Eye (tissue), 1 donor: ENCODE measurements around the gene DHX8.
A peak's percentile ranks its signal among the peaks of the same experiment; 100 is the strongest.
"Not testable (repeated sequence)": the region's sequence is repeated elsewhere in the genome, so short reads cannot be mapped to it uniquely, and the experiment has no call there.

Source experiments
- DNase-seq: peaks from one replicate; pipeline ENCODE4 v3.0.0-alpha.2; 2015

Gene DHX8

GRCh38 chr17:43462569-43462968 is 21.2 kb upstream of the DHX8 start:
- DNase-seq: not testable (repeated sequence)

- DNase-seq: no peak
These were observed 20.5 kb upstream of the DHX8 start for GRCh38 chr17:43463241-43463640.

GRCh38 chr17:43464046-43464445 is 19.7 kb upstream of the DHX8 start:
- DNase-seq: no peak

GRCh38 chr17:43465049-43465448 is 18.7 kb upstream of the DHX8 start:
- no peak for DNase-seq

DNA sequence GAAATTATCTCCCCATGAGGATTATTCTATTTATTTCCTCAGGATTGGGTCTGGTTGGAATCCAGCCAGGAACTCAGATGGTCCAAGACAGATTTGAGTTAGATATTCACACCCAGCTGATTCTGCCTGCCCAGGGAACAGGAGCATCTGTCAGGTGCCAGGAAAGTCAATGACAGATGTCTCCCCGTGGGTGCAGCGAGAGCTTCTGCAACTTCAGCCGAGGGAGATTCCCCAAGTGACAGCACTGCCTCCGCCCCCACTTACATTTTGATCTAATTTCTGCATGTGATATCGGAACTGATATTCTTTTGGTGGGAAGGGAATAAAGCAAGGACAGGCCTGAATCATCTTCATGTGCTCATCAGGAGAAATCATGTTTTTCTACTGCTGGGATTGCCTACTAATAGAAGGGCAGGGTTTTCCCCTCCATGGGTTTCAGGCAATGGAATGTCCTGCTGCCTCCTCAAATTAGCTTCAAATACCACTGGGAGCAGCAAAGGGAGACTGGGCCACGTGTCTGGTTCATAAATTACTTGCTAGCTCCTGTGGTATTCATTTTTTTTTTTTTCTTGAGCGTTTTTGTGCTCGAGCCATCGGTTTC is 15.7 kb upstream of the DHX8 start:
- peak; percentile 95 for DNase-seq

DNA sequence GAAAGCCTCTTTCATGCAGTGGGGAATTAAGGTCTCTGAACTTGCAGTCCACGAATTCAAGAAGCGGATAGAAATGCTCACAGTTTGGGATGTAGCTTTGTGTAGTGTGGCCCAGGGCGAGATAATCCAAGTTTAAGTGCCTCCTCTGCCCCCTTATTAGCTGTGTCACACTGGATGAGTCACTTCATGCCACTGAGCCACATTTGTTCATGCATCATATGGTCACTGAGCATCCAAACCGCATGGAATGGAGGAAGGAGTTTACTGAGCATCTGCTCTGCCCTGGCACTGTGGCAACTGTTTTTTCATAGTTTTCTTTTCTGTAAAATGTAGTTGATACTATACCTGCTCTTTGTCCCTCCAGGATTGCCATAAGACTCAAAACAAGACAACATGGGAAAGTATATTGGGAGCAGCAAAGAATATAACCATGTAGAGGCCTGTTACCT is 15.1 kb upstream of the DHX8 start:
- peak; percentile 86 for DNase-seq

- peak; percentile 50 for DNase-seq
These were observed 14.6 kb upstream of the DHX8 start for GRCh38 chr17:43469145-43469544.

DNA sequence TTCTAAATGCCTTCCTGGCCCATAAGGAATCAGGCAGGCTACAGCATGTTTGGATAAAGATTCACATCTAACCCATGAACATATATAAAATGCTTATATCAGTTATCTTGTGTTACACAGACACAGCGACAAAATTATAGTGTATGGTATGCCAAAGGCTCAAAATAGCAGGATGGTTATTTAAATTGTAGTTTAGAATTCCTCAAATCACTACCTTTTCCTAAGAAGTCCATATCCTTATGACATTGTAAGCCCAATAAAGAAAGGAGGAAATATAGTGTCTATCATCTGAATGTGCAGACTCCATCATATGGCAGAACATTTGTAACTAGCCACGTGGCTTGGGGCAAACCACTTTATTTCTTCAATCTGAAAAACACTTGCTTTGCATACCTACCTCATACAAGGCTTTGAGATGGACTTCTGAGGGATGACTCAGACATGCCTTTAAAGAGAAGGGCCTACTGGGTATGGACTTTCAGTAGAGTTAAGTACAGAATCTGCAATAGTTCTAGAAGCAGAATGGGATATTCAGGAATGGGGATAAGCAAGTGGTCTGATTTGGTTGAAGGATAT is 12.1 kb upstream of the DHX8 start:
- no peak for DNase-seq

GRCh38 chr17:43475494-43476089 is 8.2 kb upstream of the DHX8 start:
- no peak for DNase-seq

- not testable (repeated sequence) for DNase-seq
These were observed 7.5 kb upstream of the DHX8 start for GRCh38 chr17:43476306-43476705.

- DNase-seq: peak; percentile 89
These were observed 5.7 kb upstream of the DHX8 start for GRCh38 chr17:43477832-43478634.

- DNase-seq: no peak
These were observed 3.8 kb upstream of the DHX8 start for GRCh38 chr17:43479948-43480347.

- no peak for DNase-seq
These were observed 1.4 kb upstream of the DHX8 start for GRCh38 chr17:43482103-43483012.

- DNase-seq: no peak
These were observed 6.8 kb downstream of the DHX8 start for GRCh38 chr17:43490621-43491020.

- DNase-seq: not testable (repeated sequence)
These were observed 25.7 kb downstream of the DHX8 start for GRCh38 chr17:43509440-43509839.

- not testable (repeated sequence) for DNase-seq
These were observed 27.4 kb downstream of the DHX8 start for GRCh38 chr17:43511199-43511598.

DNA sequence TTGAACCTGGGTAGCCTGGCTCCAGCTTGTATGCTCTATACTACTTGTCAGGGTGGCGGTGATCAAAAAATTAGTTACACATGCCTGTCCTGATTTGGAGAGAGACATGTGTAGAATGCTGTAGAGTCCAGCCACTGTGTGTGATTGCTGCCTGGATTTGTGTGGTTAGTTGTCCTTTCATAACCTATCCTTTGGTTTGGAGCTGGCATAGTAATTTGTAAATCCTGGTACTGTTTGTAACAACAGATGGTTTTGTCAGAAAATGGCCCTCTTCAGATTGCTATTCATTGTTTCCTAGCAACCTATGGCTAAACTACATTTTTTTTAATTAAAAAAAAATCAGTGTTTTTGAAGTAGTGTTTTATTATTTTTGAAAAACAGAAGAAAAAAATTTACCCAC is 31.9 kb downstream of the DHX8 start:
- no peak for DNase-seq

GRCh38 chr17:43517161-43517560 is 33.4 kb downstream of the DHX8 start:
- no peak for DNase-seq

DNA sequence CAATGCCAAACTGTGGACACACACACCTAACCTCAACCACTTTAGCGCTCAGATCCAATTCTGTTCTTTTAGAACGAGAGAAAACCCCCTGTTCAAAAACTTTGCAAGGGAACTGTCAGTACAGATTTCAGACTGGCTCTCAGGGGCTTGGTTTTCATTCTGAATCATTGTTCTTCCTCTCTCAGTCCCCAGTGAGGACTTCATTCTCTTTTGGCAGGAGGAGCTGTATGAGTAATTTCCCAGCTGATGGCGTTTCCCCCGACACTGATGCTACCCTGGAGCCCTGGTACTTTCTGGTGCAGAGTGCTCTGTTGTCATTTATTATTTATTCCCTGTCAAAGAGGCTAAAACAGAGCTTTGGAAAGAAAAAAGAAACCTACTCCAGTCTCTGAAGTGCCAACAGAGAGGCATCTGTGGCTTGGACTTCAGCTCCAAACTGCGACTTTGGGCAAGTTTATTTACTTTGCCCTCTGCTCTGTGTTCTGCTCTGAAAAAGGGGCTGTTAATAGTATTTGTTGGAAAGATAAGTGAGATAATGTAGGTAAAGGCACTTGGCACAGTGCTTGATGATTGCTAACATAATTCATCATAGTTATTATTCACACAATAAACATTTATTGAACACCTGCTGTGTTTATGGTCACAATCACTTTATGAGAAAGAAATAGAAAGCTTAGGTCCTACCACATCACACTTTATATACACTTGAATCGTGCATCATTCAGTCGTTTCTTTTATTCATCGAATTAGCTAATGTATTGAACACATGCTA is 34.0 kb downstream of the DHX8 start:
- DNase-seq: no peak

- DNase-seq: no peak
These were observed 37.6 kb downstream of the DHX8 start for GRCh38 chr17:43521389-43521788.

DNA sequence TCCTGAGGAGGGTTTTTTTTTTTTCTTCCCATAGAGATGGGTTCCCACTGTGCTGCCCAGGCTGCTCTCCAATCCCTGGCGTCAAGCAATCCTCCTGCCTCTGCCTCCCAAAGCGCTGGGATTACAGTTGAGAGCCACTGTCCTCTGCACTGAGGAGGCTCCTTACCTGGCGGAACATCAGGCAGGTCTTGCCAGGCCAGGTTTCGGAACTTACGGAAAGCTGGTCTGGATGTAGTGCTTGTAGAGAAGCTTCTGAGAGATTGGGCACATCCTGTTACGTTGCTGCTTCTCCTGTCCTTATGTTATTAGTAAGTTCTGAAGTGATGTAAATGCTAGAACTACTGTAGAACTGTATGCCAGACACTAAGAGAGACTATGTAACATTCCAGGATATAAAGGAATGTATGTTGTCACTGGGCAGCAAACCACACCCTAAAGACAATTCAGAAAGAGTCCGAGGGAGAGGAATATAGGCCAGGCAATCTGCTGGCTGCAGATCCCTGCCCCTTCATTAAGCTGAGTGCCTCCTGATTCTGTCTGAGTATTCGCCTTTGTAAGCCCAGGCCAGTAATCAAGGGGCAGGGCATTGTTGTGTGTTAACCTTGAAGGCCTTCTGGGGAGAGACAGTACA is 41.3 kb downstream of the DHX8 start:
- DNase-seq: no peak
